HepG2 (cell line): ENCODE measurements around the gene DUS1L. TPM values are rescaled to one million over a fixed set of nuclear protein-coding genes. Genes with fewer than 3 reads are reported as not detected.
A peak's percentile ranks its signal among the peaks of the same experiment; 100 is the strongest.

ENCODE experiments used
- ATAC-seq: fragments of 200-7000 bp; cut with Tn5 transposase; 3 replicates; pipeline ENCODE4 v1.9.1; 2020; ENCODE audit warnings: mild to moderate bottlenecking, moderate library complexity
- BruUV-seq: library from RNA; stranded (reverse); fragments of 400-500 nt; replicated peaks from 2 replicates; lab custom pipeline; 2021; lab: Mats Ljungman, UMichigan
- CTCF ChIA-PET: fragments of 300-600 bp; formaldehyde crosslinking; extraction: SDS; loops from one replicate; lab custom pipeline; 2021; ENCODE audit warnings: low total read pairs, inconsistent platforms, low intra/inter-chr PET ratio; lab: Yijun Ruan, JAX
- POLR2A ChIA-PET: fragments of 350-600 bp; sonication (Branson Sonifier 250); formaldehyde crosslinking; loops from one replicate; lab custom pipeline; 2020; ENCODE audit warnings: antibody characterized with exemption, inconsistent platforms; lab: Yijun Ruan, JAX
- DNase-seq: peaks from one replicate; pipeline ENCODE4 v3.0.0-alpha.2; 2015; ENCODE audit warnings: low spot score
- FAIRE-seq: peaks from 3 replicates; lab custom pipeline; 2011; peaks lifted over from hg19 to GRCh38; lab: Jason Lieb, UNC
- H2AFZ ChIP-seq: one replicate; pipeline ENCODE4 v1.6.1; 2011; ENCODE audit warnings: low read length, inconsistent platforms
- H3K27ac ChIP-seq: fragments of 300-600 bp; 3 replicates; pipeline ENCODE4 v1.8.0; 2011; ENCODE audit warnings: mixed run types, mild to moderate bottlenecking, mixed read lengths, low read length, inconsistent platforms; ENCODE audit not compliant: insufficient read depth; ENCODE audit errors: extremely low read length
- H3K27me3 ChIP-seq, 2 experiments: fragments of 200-600 bp in 1 of 2; 2 replicates in 1 of 2; 3 replicates in 1 of 2; pipeline versions ENCODE4 v1.6.0 to v1.8.0; 2011; ENCODE audit warnings: low read length in 2 of 2, mild to moderate bottlenecking in 2 of 2, moderate library complexity in 2 of 2, inconsistent platforms in 1 of 2; ENCODE audit not compliant: insufficient read depth in 2 of 2, control insufficient read depth in 1 of 2
- H3K36me3 ChIP-seq, 2 experiments: fragments of 200-600 bp in 1 of 2; replicated peaks in 1 of 2; 2 replicates in 1 of 2; 3 replicates in 1 of 2; pipeline versions ENCODE4 v1.5.1 to v1.8.0; 2011; ENCODE audit warnings: low read length in 2 of 2, inconsistent platforms in 1 of 2; ENCODE audit not compliant: insufficient read depth in 2 of 2, control insufficient read depth in 1 of 2
- H3K4me1 ChIP-seq: 2 replicates; pipeline ENCODE4 v1.5.1; 2012; ENCODE audit warnings: low read length, inconsistent platforms; ENCODE audit not compliant: insufficient read depth
- H3K4me2 ChIP-seq: 2 replicates; pipeline ENCODE4 v1.6.0; 2011; ENCODE audit warnings: low read depth, low read length, inconsistent platforms
- H3K4me3 ChIP-seq, 3 experiments: fragments of 200-600 bp in 1 of 3; sonication (generic), shearing (Covaris generic) in 1 of 3; replicated peaks in 1 of 3; 2 replicates each; pipeline ENCODE4 v1.5.1; 2011 to 2016; ENCODE audit warnings: low read length in 3 of 3, inconsistent platforms in 2 of 3, low read depth in 2 of 3, mild to moderate bottlenecking in 2 of 3, control low read depth in 1 of 3, mixed read lengths in 1 of 3; ENCODE audit not compliant: insufficient read depth in 1 of 3
- H3K79me2 ChIP-seq: one replicate; pipeline ENCODE4 v1.6.1; 2011; ENCODE audit warnings: low read length, inconsistent platforms; ENCODE audit not compliant: insufficient read depth
- H3K9ac ChIP-seq: 2 replicates; pipeline ENCODE4 v1.6.0; 2011; ENCODE audit warnings: mild to moderate bottlenecking, low read depth, low read length, inconsistent platforms; ENCODE audit not compliant: insufficient read depth
- H3K9me3 ChIP-seq: 2 replicates; pipeline ENCODE4 v1.5.1; 2012; ENCODE audit warnings: mild to moderate bottlenecking, low read length
- H4K20me1 ChIP-seq: 2 replicates; pipeline ENCODE4 v1.6.0; 2011; ENCODE audit warnings: inconsistent platforms, mild to moderate bottlenecking, low read length, moderate library complexity; ENCODE audit not compliant: insufficient read depth
- AGO2 ChIP-seq: fragments of 200-400 bp; formaldehyde crosslinking; optimal IDR thresholded peaks from 2 replicates; pipeline ENCODE3; 2017; ENCODE audit warnings: mild to moderate bottlenecking, low read depth, low read length, moderate library complexity
- ATF3 ChIP-seq: sonication (generic); formaldehyde crosslinking; IDR thresholded peaks from 2 replicates; pipeline ENCODE4 v1.4.0; 2020; ENCODE audit warnings: missing genetic modification reagents
- ATF7-NPFF ChIP-seq: sonication (generic); formaldehyde crosslinking; IDR thresholded peaks from 2 replicates; pipeline ENCODE4 v1.8.1; 2023; ENCODE audit warnings: mild to moderate bottlenecking, low read depth, missing genetic modification reagents, moderate library complexity
- CENPX ChIP-seq: sonication (generic); formaldehyde crosslinking; IDR thresholded peaks from 2 replicates; pipeline ENCODE4 v1.9.0; 2021; ENCODE audit warnings: mild to moderate bottlenecking, missing genetic modification reagents, moderate library complexity
- CTCF ChIP-seq: sonication (generic); formaldehyde crosslinking; IDR thresholded peaks from 2 replicates; pipeline ENCODE4 v1.5.0; 2020; ENCODE audit warnings: mild to moderate bottlenecking, missing genetic modification reagents, moderate library complexity
- KLF15 ChIP-seq: sonication (generic); formaldehyde crosslinking; IDR thresholded peaks from 2 replicates; pipeline ENCODE4 v1.8.1; 2023; ENCODE audit warnings: borderline replicate concordance, mild to moderate bottlenecking, inconsistent platforms, missing genetic modification reagents, mixed read lengths
- MXD3 ChIP-seq: IDR thresholded peaks from 2 replicates; pipeline ENCODE4 v1.6.1; 2016; ENCODE audit warnings: mild to moderate bottlenecking, missing biosample characterization, missing genetic modification reagents
- PTBP1 ChIP-seq: fragments of 200-400 bp; formaldehyde crosslinking; IDR thresholded peaks from 2 replicates; pipeline ENCODE4 v1.6.1; 2018; ENCODE audit warnings: low read length, low read depth; ENCODE audit not compliant: poor library complexity, severe bottlenecking
- STAG1 ChIP-seq: sonication (generic); formaldehyde crosslinking; IDR thresholded peaks from 2 replicates; pipeline ENCODE4 v1.4.0; 2020; ENCODE audit warnings: missing genetic modification reagents
- ZNF124 ChIP-seq: sonication (generic); formaldehyde crosslinking; IDR thresholded peaks from 2 replicates; pipeline ENCODE4 v1.4.0; 2020; ENCODE audit warnings: missing genetic modification reagents
- ZNF556 ChIP-seq: sonication (generic); formaldehyde crosslinking; IDR thresholded peaks from 2 replicates; pipeline ENCODE4 v1.4.0; 2020; ENCODE audit warnings: mild to moderate bottlenecking, missing genetic modification reagents, borderline replicate concordance
- ZNF576 ChIP-seq: sonication (generic); formaldehyde crosslinking; IDR thresholded peaks from 2 replicates; pipeline ENCODE4 v1.4.0; 2020; ENCODE audit warnings: mild to moderate bottlenecking, missing genetic modification reagents
- ZNF768 ChIP-seq: sonication (generic); formaldehyde crosslinking; IDR thresholded peaks from 2 replicates; pipeline ENCODE4 v1.4.0; 2020; ENCODE audit warnings: missing genetic modification reagents
- WGBS: methylation state at CpG from one replicate; pipeline ENCODE4 v1.1.6; 2017; ENCODE audit warnings: low lambda C conversion rate; 5-methylcytosine and 5-hydroxymethylcytosine counted together
- in situ Hi-C: cut with HindIII; loops from 2 replicates; pipeline ENCODE4 v1.10.0; 2017; ENCODE audit warnings: low pct_unique_long_range_greater_than_20kb; ENCODE audit not compliant: extremely low pct_ligation_motif_present
- intact Hi-C: fragments of 100-400 bp; cut with micrococcal nuclease; formaldehyde crosslinking; loops from one replicate; pipeline ENCODE4 v1.10.0; 2022; ENCODE audit not compliant: unreplicated experiment
- polyA plus RNA-seq, 8 experiments: library from polyadenylated mRNA; depleted of rRNA in 3 of 8; stranded (reverse) in 7 of 8; unstranded in 1 of 8; fragments of >200 nt; fragmentation: Illumina TruSeq in 4 of 8; extraction: Trizol in 4 of 8; gene quantifications; 2 replicates each; pipeline versions ENCODE4 v1.2.1 to v1.2.3, GENCODE V29; 2011 to 2016; ENCODE audit warnings: low read depth in 4 of 8, missing spikeins in 1 of 8, mixed read lengths in 1 of 8; ENCODE audit not compliant: insufficient read depth in 1 of 8
- total RNA-seq, 5 experiments: library from RNA; depleted of rRNA; stranded (reverse); fragments of >200 nt; fragmentation: Illumina TruSeq; extraction: Trizol; gene quantifications; 2 replicates each; pipeline ENCODE4 v1.2.3, GENCODE V29; 2016; ENCODE audit warnings: low read depth in 1 of 5

The DUS1L gene
- total and polyA plus RNA-seq, 2 of the 13 experiments (the other 11 are each of a cell fraction or from before 2014, with no cell fraction given) = 81.0 to 109 TPM

GRCh38 chr17:82031303-82031884 lies 34.2 kb downstream of the DUS1L start, which contains the start of gene RAC3:
Gene RAC3, plus strand, starts transcription at chr17:82031678. Its CDS starts 84 bp downstream, at chr17:82031762.
- H2AFZ ChIP-seq = no peak within 1 kb of the TSS
- in situ Hi-C loops = no loop called here

GRCh38 chr17:82030470-82031302 lies 34.9 kb downstream of the DUS1L start:
- no peak overlapping the region for H3K4me3 ChIP-seq
- FAIRE-seq (no peak), ATAC-seq (peak; percentile 6), DNase-seq (no peak)
- ChIA-PET POLR2A (interaction anchor here (1.2 to 1.4 kb wide), 2 partner anchors 8 to 36 kb away, joined by 3 read pairs; partner anchors contain the start of genes CENPX and LRRC45), CTCF (interaction anchor here (0.5 to 2.3 kb wide), 2 partner anchors 48 to 123 kb away, joined by 3 to 9 read pairs; no protein-coding TSS in a partner anchor)
- TSS peak; percentile 59 for BruUV-seq
- peaks cover 13 to 18% of the 10 kb centered on the region in 2 experiments for H3K36me3 ChIP-seq
- H3K9me3 ChIP-seq = no peaks in the 10 kb centered on the region
- peaks cover 6% of the 10 kb centered on the region for H4K20me1 ChIP-seq
- in situ Hi-C loops (no loop called here), intact Hi-C loops (no loop called here)
- no peak overlapping the region for H3K27ac ChIP-seq
- no peaks in the 10 kb centered on the region for H3K27me3 ChIP-seq
- peaks cover 20% of the 10 kb centered on the region for H3K4me1 ChIP-seq
- H3K79me2 ChIP-seq = peaks cover under 1% of the 10 kb centered on the region
- no peak overlapping the region for H3K4me2 ChIP-seq
- no peak overlapping the region for H3K9ac ChIP-seq
- no peak overlapping the region for H2AFZ ChIP-seq
- WGBS = 97% methylated on average over 87 of the region's 94 CpGs
- TF ChIP-seq ATF7-NPFF (CRISPR knock-in tag) = 0 out of 2 replicates have a peak, but pooled peaks have one; percentile 41
- no peak for TF ChIP-seq MXD3 (CRISPR knock-in tag)
- 0 out of 2 replicates have a peak, but pooled peaks have one; percentile 43 for TF ChIP-seq ZNF576
- TF ChIP-seq AGO2 = peak; percentile 62
- TF ChIP-seq KLF15 (CRISPR knock-in tag) = no peak
- peak; percentile 90 for TF ChIP-seq CTCF
- peak; percentile 88 for TF ChIP-seq STAG1 (CRISPR knock-in tag)
- TF ChIP-seq PTBP1 = peak; percentile 72
- TF ChIP-seq ZNF124 (CRISPR knock-in tag) = no peak

More at GRCh38 chr17:82031303-82031884, 34.2 kb downstream of the DUS1L start, which contains the start of gene RAC3:
- H3K9ac ChIP-seq = no peak within 1 kb of the TSS
- H3K4me2 ChIP-seq = peak within 1 kb of the TSS; percentile 39
- peaks cover 15 to 22% of the 10 kb centered on the region in 2 experiments for H3K36me3 ChIP-seq
- no peaks in the 10 kb centered on the region for H3K27me3 ChIP-seq
- no peaks in the 10 kb centered on the region for H3K9me3 ChIP-seq
- FAIRE-seq (no peak), ATAC-seq (no peak)
- no peak within 1 kb of the TSS for H3K27ac ChIP-seq
- CTCF ChIA-PET = interaction anchor here (2.3 kb wide), 1 partner anchor 123 kb away, joined by 9 read pairs; no protein-coding TSS in a partner anchor
- peaks cover 12% of the 10 kb centered on the region for H4K20me1 ChIP-seq
- no TSS peak for BruUV-seq
- peaks cover 7% of the 10 kb centered on the region for H3K79me2 ChIP-seq
- 94% methylated on average over 75 of the region's 96 CpGs for WGBS
- H3K4me1 ChIP-seq = peaks cover 20% of the 10 kb centered on the region
- peak within 1 kb of the TSS in 1 of 3 experiments; percentile 21; a peak in 1 of 6 replicates for H3K4me3 ChIP-seq
- TF ChIP-seq ATF3 = no peak
- TF ChIP-seq ZNF556 = no peak
- no peak for TF ChIP-seq CENPX (CRISPR knock-in tag)
- 0 out of 2 replicates have a peak, but pooled peaks have one; percentile 11 for TF ChIP-seq ZNF768
- TF ChIP-seq, all 625 proteins: peak for 1
- POLR2A ChIA-PET = interaction anchor here (1.0 to 1.4 kb wide), 2 partner anchors 8 to 71 kb away, joined by 3 read pairs; partner anchors contain the start of genes CENPX and LRRC45
- DNase-seq = no peak
- intact Hi-C loops = no loop called here
